ENCODE measurements around the gene AQP6.

DNA sequence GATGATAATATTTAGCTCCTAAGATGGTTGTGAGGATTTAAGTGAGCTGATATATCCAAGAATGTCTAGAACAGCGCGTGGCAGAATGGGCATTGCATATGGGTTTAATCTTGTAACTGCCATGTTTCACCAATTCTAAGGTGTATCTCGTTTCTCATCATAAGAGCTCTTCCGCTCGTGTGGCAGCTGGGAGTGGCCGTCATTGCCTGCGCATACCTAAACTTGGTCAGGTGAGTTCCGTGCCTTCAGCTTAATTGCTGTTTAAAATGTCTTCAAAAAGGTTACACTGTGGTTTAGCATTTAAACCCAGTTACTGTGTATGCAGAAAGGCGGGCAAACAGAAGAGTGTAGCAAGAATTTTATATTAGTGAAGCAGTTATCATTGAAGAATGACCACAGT lies 26.7 kb upstream of the AQP6 start:
- TF ChIP-seq, protein P1, sequence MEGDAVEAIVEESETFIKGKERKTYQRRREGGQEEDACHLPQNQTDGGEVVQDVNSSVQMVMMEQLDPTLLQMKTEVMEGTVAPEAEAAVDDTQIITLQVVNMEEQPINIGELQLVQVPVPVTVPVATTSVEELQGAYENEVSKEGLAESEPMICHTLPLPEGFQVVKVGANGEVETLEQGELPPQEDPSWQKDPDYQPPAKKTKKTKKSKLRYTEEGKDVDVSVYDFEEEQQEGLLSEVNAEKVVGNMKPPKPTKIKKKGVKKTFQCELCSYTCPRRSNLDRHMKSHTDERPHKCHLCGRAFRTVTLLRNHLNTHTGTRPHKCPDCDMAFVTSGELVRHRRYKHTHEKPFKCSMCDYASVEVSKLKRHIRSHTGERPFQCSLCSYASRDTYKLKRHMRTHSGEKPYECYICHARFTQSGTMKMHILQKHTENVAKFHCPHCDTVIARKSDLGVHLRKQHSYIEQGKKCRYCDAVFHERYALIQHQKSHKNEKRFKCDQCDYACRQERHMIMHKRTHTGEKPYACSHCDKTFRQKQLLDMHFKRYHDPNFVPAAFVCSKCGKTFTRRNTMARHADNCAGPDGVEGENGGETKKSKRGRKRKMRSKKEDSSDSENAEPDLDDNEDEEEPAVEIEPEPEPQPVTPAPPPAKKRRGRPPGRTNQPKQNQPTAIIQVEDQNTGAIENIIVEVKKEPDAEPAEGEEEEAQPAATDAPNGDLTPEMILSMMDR (conservative IDR thresholded peaks at IDR 0.05): no peak
- TF ChIP-seq EZH2 (IDR thresholded peaks at IDR 0.05; ENCODE audit: low read depth): no peak
